H1 (cell line): Measurements from ENCODE around the gene CCDC144A.

Experiments
- CBX8 ChIP-seq: fragments of 300-800, 300-1000 bp; sonication (generic); IDR thresholded peaks from 2 replicates; pipeline ENCODE4 v1.7.1; 2016; ENCODE audit warnings: low read depth, low read length, borderline replicate concordance
- CTCF ChIP-seq, 3 experiments: IDR thresholded peaks; 1 replicate in 2 of 3; 2 replicates in 1 of 3; pipeline versions ENCODE4 v1.5.1 to v1.6.1; 2011; ENCODE audit warnings: low read length in 3 of 3, mild to moderate bottlenecking in 3 of 3, inconsistent platforms in 2 of 3, low read depth in 1 of 3, moderate library complexity in 1 of 3; ENCODE audit not compliant: insufficient read depth in 1 of 3; ENCODE audit errors: control extremely low read depth in 1 of 3
- NRF1 ChIP-seq: IDR thresholded peaks from 2 replicates; pipeline ENCODE4 v1.6.1; 2011; ENCODE audit warnings: mild to moderate bottlenecking, low read depth, low read length, improper control_type of control experiment
- POLR2A ChIP-seq, 2 experiments: IDR thresholded peaks; 1 replicate in 1 of 2; 2 replicates in 1 of 2; pipeline ENCODE4 v1.6.1; 2011; ENCODE audit warnings: low read depth in 2 of 2, low read length in 2 of 2, mild to moderate bottlenecking in 2 of 2; ENCODE audit errors: control extremely low read depth in 1 of 2
- POLR2AphosphoS5 ChIP-seq: IDR thresholded peaks from 2 replicates; pipeline ENCODE4 v1.6.1; 2011; ENCODE audit warnings: low read depth, low read length
- SP4 ChIP-seq: IDR thresholded peaks from 2 replicates; pipeline ENCODE4 v1.6.1; 2012; ENCODE audit warnings: low read length, inconsistent platforms
- SRF ChIP-seq: IDR thresholded peaks from 2 replicates; pipeline ENCODE4 v1.6.1; 2011; ENCODE audit warnings: mild to moderate bottlenecking, low read depth, low read length, moderate library complexity

DNA sequence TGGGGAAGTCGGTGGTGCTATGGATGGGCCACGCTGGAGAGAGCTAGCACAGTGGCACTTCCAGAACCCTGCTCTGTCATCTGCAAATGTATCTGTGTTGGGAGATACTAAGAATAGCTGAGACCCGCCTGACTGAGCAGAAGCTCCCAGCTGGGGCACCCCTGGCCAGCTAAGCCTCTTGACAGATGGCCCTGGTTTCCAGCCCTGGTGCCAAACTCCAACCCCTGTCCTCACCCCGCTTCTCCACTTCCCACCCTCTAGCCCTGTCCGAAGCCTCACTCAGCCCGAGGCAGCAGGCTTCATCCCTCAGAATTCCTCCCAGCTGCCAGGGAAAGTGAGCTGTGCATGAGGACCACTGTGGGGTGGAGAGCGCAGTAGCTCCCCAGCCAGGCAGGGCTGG, 124.4 kb downstream of the CCDC144A start:
- no peak for TF ChIP-seq POLR2AphosphoS5
- no peak for TF ChIP-seq POLR2A (IDR thresholded peaks at IDR 0.05; ENCODE audit: control extremely low read depth in 1 of 2, low read depth in 2 of 2, low read length in 2 of 2)
- TF ChIP-seq SP4: no peak
- TF ChIP-seq NRF1: no peak
- TF ChIP-seq CTCF (IDR thresholded peaks at IDR 0.05; ENCODE audit: control extremely low read depth in 1 of 3, insufficient read depth in 1 of 3, low read depth in 1 of 3, low read length in 3 of 3): no peak
- TF ChIP-seq SRF: no peak
- TF ChIP-seq CBX8: no peak
